Activated CD4-positive, CD25-positive, alpha-beta regulatory T cell treated with anti-CD3 and anti-CD28 coated beads, Interleukin-2, amount 50 U/mL, for 24 hours (primary cell): ENCODE results near the gene BUB1B.
"Not testable (repeated sequence)": the region's sequence is repeated elsewhere in the genome, so short reads cannot be mapped to it uniquely, and the experiment has no call there.

ENCODE experiments used
- ATAC-seq, 2 donors: fragments of 150-1000 bp; cut with Tn5 transposase; one replicate each; pipeline ENCODE4 v1.10.0; 2021; ENCODE audit warnings: mild to moderate bottlenecking in 1 of 2, moderate library complexity in 1 of 2

BUB1B gene, protein sequence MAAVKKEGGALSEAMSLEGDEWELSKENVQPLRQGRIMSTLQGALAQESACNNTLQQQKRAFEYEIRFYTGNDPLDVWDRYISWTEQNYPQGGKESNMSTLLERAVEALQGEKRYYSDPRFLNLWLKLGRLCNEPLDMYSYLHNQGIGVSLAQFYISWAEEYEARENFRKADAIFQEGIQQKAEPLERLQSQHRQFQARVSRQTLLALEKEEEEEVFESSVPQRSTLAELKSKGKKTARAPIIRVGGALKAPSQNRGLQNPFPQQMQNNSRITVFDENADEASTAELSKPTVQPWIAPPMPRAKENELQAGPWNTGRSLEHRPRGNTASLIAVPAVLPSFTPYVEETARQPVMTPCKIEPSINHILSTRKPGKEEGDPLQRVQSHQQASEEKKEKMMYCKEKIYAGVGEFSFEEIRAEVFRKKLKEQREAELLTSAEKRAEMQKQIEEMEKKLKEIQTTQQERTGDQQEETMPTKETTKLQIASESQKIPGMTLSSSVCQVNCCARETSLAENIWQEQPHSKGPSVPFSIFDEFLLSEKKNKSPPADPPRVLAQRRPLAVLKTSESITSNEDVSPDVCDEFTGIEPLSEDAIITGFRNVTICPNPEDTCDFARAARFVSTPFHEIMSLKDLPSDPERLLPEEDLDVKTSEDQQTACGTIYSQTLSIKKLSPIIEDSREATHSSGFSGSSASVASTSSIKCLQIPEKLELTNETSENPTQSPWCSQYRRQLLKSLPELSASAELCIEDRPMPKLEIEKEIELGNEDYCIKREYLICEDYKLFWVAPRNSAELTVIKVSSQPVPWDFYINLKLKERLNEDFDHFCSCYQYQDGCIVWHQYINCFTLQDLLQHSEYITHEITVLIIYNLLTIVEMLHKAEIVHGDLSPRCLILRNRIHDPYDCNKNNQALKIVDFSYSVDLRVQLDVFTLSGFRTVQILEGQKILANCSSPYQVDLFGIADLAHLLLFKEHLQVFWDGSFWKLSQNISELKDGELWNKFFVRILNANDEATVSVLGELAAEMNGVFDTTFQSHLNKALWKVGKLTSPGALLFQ

DNA sequence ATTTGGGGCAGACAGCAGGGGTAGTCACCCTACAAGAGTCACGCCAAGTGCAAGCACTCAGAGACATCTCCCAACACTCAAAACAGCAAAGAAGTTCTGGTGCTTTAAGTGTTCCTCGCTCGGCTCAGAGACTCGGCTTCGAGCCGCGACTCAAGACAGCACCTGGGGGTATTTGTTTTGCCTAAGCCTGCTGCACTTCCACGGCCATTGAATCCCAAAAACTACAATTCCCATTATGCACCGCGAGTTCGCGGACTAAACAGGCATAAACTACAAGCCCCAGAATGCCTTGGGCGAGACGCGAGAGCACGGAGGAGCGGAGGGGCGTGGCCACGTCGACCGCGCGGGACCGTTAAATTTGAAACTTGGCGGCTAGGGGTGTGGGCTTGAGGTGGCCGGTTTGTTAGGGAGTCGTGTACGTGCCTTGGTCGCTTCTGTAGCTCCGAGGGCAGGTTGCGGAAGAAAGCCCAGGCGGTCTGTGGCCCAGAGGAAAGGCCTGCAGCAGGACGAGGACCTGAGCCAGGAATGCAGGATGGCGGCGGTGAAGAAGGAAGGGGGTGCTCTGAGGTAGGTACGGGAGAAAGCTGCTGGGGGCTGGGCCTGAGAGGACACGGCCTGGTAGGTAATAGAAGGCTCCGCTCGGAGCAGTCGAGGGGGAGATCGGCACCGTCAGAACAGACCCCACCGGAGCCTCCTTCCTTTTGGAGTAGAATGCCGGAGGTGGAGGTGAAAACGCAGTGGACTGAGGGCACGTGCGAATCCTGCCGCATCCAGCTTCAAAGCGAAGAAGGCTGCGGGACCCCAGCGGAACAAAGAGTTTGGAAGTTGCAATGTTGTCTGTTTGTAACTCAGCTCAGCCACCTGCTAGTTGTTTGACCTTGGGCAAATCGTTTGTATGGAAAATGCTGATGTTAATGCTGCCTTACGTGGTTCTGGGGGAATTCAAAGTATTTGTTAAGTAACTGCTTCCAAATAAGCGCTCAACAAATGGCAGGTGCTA is at the start of gene BUB1B:
TSS of gene BUB1B (plus strand) at position 381 of the 1,000 bp plus-strand sequence. CDS start at position 533, 152 bp downstream.
- ATAC-seq: peak; percentile 96 to 98

- no peak for ATAC-seq
Observed at GRCh38 chr15:40111888-40112287, 49.0 kb upstream of the BUB1B start.

DNA sequence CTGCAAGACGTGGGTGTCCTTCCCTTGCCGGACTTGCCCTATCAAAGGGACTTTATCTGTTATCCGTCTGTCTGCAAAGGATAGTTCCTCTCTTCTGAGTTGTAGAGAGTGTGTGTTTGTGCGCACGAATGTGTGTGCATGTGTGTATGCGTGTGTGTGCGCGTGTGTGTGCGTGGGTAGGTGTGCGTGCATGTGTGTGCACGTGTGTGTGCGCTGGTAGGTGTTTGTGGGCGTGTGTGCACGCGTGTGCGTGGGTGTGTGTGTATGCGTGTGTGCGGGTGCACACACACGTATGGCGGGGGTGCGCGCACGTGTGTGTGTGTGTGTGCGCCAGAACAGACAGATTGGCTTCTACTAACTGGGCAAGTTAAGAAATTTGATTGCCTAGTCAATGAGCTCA is 48.1 kb upstream of the BUB1B start:
- no peak for ATAC-seq

DNA sequence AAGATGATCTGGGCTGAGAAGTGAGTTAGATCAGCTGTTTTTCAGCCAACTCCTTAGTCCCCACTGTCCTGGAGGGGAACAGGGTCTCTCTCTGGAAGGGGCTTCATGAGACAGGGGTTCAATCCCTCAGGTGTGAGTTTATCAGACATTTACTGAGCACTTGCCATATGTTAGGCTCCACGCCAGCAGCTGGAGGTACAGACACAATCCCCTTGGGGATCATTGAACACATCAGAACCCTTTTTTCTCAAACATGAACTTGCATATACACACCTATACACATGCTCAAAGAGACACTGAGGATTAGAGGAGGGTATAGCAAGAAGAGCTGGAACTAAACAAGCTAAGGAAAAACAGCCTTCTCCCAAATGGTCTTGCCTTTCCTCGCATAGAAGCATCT is 46.7 kb upstream of the BUB1B start:
- ATAC-seq: no peak

GRCh38 chr15:40115106-40115505 is 45.8 kb upstream of the BUB1B start:
- ATAC-seq: not testable (repeated sequence)

- ATAC-seq: peak; percentile 73 to 86
Observed at GRCh38 chr15:40115670-40116093, 45.2 kb upstream of the BUB1B start.

- ATAC-seq: no peak
Observed at GRCh38 chr15:40118473-40118872, 42.4 kb upstream of the BUB1B start.

DNA sequence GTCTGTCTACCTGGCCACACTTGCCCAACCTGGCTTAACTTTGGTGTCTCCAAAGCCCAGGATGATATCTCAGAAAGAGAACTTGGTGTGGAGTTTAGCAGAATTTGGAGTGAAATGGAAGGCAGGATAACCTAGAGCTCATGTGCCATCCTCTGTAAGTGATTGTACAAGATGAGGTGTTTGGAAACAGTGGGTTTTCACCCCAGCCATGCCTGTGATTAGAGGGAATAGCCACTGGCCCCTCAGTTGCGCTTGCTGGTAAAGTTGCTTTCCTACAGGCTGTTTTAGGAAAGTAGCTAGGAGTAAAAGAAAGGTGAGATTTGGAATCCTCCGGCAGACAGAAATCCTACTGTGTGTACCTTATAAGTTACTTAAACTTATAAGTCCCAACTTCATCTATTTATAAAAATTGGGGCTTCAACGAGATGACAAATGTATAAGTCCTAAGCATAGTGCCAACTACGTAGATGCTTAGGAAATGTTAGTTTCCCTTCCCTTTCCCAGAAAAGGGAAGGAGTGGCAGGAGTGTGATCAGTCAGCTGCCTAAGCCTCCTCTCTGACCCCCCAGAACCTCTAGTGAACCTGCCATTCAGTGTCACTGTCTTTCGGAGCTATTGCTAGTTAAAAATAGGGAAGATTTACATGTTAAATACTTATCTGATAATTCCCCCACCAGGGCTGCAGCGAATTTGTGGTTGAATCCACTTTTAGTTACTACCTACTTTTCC is 38.8 kb upstream of the BUB1B start:
- no peak for ATAC-seq

DNA sequence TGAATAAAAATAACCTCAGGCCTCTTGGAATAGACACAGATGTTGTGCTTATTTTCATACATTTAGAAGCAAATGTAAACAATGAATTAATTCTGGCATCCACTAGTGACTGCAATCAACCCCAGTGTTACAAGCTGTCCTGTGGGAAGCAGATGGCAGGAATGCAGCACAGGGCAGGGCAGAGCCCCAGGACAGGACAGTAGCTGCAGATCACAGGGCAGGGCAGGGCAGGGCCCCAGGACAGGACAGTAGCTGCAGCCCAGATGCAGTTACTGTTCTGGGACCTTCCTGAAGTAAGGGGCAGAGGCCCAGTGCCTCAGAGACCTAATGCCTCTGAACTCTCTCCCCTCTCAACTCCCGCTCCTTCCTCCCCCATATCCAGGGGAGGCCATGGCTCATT is 37.9 kb upstream of the BUB1B start:
- not testable (repeated sequence) for ATAC-seq

- ATAC-seq: not testable (repeated sequence)
Observed at GRCh38 chr15:40123863-40124262, 37.0 kb upstream of the BUB1B start.

GRCh38 chr15:40124333-40124732 is 36.5 kb upstream of the BUB1B start:
- ATAC-seq: not testable (repeated sequence)

GRCh38 chr15:40124807-40125285 is 36.0 kb upstream of the BUB1B start:
- ATAC-seq: not testable (repeated sequence)

DNA sequence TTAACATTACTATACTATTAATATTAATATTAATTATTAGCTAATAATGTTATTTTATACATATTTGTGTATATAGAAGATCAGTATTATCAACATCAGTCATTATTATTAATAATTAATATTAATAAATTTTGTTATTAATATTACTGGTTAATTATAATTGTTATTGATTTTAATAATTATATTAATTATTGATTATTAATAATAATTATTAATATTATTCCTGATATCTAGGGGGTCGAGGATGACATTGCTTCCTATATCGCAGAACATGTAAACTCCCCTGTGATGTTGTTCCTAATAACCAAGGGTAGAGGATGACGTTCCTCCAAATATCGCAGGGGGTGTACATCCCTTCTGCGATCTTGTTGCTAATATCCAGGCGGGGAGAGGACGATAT is 34.9 kb upstream of the BUB1B start:
- no peak for ATAC-seq

- no peak for ATAC-seq
Observed at GRCh38 chr15:40128766-40129660, 31.9 kb upstream of the BUB1B start.

GRCh38 chr15:40130118-40130517 is 30.8 kb upstream of the BUB1B start:
- ATAC-seq: no peak

DNA sequence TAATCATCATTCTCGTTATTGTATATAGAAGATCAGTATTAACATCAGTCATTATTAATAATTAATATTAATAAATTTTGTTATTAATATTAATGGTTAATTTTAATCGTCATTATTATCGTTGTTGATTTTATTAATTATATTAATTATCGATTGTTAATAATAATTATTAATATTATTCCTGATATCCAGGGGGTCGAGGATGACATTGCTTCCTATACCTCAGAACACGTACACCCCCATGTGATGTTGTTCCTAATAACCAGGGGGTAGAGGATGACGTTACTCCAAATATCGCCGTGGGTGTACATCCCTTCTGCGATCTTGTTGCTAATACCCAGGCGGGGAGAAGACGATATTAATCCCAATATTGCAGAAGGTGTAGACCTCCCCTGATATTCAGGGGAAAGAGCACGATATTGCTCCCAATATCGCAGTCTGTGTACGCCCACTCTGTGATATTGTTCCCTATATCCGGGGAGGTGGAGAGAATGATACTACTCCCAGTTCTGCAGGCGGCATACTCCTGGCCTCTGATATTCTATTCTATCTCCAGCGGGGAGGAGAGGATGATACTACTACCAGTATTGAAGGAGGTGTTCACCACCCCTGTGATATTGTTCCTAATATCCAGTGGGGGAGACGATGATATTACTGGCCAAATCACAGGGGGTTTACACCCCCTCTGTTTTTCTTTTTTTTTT is 29.9 kb upstream of the BUB1B start:
- ATAC-seq: no peak

DNA sequence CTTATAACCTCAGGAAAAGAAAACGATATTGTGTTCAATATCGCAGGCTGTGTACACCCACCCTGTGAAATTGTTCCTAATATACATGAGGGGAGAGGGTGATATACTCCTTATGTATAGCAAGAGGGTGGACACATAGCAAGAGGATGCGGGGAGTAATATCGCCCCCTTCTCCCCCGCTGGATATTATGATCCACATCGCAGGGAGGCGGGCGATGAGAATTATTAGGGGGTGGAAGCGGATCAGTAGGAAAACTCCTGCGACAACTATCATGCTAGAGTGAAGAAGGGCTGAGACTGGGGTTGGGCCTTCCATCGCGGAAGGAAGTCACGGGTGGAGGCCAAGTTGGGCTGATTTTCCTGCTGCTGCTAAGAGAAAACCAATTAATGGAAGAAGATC is 27.3 kb upstream of the BUB1B start:
- ATAC-seq: no peak

DNA sequence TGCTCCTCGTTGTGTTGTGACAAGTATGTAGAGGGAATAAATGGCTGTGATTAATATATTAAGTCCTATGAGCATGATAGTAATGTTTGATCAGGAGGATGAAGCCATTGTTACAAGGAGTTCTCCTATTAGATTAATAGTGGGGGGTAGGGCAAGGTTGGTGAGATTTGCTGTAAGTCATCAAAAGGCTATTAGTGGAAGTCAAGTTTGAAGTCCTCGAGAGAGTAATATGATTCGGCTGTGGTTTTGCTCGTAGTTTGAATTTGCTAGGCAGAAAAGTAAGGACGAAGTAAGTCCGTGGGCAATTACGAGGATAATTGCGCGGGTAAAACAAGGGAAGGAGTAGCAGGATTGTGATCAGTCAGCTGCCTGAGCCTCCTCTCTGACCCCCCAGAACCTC is 26.0 kb upstream of the BUB1B start:
- no peak for ATAC-seq

DNA sequence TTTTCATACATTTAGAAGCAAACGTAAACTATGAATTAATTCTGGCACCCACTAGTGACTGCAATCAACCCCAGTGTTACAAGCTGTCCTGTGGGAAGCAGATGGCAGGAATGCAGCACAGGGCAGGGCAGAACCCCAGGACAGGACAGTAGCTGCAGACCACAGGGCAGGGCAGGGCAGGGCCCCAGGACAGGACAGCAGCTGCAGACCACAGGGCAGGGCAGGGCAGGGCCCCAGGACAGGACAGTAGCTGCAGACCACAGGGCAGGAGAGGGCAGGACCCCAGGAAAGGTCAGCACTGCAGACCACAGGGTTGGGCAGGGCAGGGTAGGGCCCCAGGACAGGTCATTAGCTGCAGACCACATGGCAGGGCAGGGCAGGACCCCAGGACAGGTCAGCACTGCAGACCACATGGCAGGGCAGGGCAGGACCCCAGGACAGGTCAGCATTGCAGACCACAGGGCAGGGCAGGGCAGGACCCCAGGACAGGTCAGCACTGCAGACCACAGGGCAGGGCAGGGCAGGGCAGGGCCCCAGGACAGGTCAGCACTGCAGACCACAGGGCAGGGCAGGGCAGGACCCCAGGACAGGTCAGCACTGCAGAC is 24.9 kb upstream of the BUB1B start:
- not testable (repeated sequence) for ATAC-seq
